Gastroesophageal sphincter (tissue), 3 donors: ENCODE measurements around the gene CD300H.

Source experiments
- POLR2A ChIP-seq, 2 donors: fragments of 450-650 bp; IDR thresholded peaks; one replicate each; pipeline ENCODE4 v1.6.1; 2017; ENCODE audit warnings: antibody characterized with exemption in 2 of 2, mild to moderate bottlenecking in 2 of 2, moderate library complexity in 1 of 2
- POLR2AphosphoS5 ChIP-seq: sonication (generic); formaldehyde crosslinking; IDR thresholded peaks from one replicate; pipeline ENCODE4 v1.6.1; 2017; ENCODE audit warnings: antibody characterized with exemption
- TF ChIP-seq, protein P1 (sequence below), 4 experiments: fragments of 200-600 bp in 2 of 4; fragments of 450-650 bp in 2 of 4; sonication (generic) in 1 of 4; IDR thresholded peaks; one replicate each; pipeline ENCODE4 v1.5.1; 2017 to 2019; ENCODE audit warnings: antibody characterized with exemption in 4 of 4, mild to moderate bottlenecking in 2 of 4, moderate library complexity in 2 of 4

DNA sequence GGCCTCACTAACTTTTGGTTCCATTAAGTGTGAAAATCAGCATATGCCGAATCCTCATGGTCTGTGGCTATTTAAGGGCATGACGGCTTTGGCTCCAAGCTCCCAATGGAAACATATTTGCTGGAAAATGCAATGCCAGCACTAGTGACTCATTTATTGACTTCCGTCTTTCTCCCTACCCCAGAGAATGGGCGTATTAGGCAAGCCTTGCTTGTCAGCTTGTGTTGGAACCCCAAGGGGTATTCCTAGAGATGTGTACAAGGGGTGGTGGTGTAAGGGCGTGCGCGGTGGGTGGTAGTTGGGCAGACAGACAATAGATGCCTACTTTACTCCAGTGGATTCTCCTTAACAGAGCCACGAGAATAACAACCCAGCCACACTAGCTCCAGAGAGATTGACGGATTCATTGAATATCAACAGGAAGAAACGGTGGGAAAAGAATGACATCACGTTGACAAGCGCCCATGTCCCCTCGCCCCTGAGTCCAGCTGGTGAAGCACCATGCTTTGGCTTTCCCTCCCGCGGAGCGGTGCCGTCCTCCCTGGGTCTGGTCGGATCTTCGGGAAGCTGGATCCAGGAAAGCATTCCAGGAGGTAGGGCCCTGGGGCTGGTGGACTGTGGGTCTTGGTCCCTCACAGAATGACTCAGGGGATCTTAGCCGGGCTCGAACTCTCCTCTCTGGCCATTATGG is 46.4 kb downstream of the CD300H start:
- TF ChIP-seq, protein P1, sequence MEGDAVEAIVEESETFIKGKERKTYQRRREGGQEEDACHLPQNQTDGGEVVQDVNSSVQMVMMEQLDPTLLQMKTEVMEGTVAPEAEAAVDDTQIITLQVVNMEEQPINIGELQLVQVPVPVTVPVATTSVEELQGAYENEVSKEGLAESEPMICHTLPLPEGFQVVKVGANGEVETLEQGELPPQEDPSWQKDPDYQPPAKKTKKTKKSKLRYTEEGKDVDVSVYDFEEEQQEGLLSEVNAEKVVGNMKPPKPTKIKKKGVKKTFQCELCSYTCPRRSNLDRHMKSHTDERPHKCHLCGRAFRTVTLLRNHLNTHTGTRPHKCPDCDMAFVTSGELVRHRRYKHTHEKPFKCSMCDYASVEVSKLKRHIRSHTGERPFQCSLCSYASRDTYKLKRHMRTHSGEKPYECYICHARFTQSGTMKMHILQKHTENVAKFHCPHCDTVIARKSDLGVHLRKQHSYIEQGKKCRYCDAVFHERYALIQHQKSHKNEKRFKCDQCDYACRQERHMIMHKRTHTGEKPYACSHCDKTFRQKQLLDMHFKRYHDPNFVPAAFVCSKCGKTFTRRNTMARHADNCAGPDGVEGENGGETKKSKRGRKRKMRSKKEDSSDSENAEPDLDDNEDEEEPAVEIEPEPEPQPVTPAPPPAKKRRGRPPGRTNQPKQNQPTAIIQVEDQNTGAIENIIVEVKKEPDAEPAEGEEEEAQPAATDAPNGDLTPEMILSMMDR (IDR thresholded peaks at IDR 0.05): no peak
- TF ChIP-seq POLR2A (IDR thresholded peaks at IDR 0.05) (no peak), POLR2AphosphoS5 (no peak)
